GM19467 (cell line): Measurements from ENCODE around the gene PEAK1.

ENCODE experiments used
- ATAC-seq: cut with Tn5 transposase; IDR thresholded peaks from one replicate; pipeline ENCODE4 v1.9.1; 2021; ENCODE audit warnings: mild to moderate bottlenecking, moderate library complexity; ENCODE audit not compliant: unreplicated experiment

The PEAK1 gene

DNA sequence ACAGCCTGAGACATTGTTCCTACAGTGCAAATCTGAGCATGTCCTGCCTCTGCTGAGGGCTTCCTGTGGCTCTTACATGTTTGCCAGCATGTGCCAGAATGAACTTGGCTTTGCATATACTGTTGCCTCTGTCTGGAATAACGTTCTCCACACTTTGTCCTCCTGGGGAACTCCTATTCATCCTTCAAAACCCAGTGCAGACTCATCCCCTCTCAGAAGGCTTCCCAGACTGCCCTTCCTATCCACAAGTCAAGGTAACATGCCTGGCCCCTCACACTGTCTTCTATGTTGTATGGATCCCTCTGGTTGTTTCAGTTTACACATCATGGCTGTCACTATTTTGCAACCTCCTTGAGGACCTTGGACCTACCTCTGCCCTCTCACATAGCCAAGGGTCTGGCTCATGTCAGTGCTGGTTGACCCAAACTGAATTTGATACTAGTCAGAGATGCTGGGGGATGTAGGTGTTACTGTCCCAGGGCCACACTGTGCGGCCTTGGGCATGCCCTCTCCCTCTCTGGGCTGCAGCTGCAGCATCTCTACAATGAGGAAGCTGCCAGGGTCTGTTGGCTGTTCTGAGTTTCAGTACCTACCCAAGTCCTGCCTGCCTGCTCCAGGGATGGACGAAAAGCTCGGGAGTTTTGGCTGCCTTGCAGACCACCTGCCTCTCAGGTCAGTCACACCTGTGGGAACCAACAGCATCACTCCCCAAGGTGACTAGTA is 320.0 kb downstream of the PEAK1 start:
- ATAC-seq = no peak

DNA sequence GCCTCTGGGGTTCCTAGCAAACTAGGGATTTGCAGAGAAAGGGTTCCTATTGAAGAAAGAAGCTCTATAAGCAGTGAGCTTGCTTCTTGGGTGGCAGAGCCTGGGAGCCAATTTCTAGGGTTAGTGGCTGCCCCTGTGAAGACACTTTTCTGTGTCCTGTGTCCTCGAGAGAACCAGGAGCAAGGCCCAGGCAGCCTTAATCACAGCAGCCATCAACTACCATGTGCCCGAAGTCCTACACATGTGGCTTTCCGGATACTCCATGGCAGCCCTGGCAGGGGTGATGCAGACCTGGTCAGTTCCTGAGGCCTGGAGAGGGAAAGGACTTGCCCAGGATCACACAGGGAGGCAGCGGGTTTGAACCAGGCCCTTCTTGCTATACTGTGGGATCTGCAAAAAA is 321.3 kb downstream of the PEAK1 start:
- ATAC-seq = no peak

GRCh38 chr15:77097921-77098320 is 322.0 kb downstream of the PEAK1 start:
- ATAC-seq = no peak

GRCh38 chr15:77097248-77097721 is 322.6 kb downstream of the PEAK1 start:
- no peak for ATAC-seq

- ATAC-seq = no peak
Observed at GRCh38 chr15:77096541-77096940, 323.4 kb downstream of the PEAK1 start.

DNA sequence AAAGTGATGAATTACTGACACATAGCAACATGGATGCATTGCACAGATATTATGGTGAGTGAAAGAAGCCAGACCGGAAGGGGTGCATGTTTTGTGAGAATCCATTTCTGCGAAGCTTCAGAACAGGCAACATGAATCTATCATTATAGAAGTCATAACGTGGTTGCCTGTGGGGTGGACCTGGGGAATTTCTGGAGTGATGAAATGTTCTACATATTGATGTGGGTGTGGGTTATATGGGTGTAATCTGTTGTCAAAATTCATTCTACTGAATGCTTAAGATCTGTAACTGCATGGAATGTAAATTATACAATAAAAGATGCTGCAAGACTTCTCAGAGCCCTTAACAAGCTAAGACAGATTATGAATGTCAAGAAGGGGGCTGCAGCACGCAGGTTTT is 323.8 kb downstream of the PEAK1 start:
- no peak for ATAC-seq

GRCh38 chr15:77094397-77095030 is 325.4 kb downstream of the PEAK1 start:
- ATAC-seq = no peak

GRCh38 chr15:77093436-77093835 is 326.5 kb downstream of the PEAK1 start:
- no peak for ATAC-seq

GRCh38 chr15:77091097-77091496 is 328.8 kb downstream of the PEAK1 start:
- ATAC-seq = no peak

- no peak for ATAC-seq
Observed at GRCh38 chr15:77087213-77087612, 332.7 kb downstream of the PEAK1 start.

DNA sequence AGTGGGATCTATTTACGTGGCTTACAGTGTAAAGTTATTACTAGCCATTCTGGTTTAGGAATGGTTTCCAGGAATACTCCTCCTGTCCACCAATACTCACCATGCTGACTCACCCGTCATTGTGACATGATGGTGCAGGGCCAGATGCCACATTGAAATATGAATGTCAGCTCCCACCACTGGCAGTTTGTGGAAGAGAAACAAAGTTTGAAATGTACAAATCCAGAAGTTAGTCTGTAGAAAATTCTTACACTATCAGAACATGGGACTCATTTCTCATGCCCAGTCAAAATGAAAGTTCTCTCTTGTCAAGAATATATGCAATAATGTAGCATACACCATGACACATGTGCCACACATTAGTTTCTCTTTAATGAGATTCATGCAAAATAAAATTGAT is 334.6 kb downstream of the PEAK1 start:
- ATAC-seq = no peak

DNA sequence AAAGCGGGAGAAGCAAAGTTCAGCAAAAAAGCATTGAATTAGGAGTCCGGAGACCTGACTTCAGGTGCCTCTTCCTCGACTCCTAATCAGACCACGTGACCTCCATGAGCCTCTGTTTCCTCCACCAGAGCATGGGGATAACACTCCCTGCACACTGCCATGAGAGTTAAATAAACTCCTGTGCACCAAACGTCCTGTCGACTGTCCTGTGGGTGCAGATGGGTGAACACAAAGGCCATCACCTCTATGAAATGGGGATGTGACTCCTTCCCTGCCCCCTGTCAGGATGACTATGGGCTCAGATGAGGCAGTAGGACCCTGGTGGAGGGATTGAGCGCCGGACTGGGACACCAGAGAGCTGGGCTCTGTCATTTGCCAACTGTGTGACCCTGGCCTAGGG is 335.5 kb downstream of the PEAK1 start:
- no peak for ATAC-seq

- ATAC-seq = peak; percentile 82
Observed at GRCh38 chr15:77083381-77084160, 336.3 kb downstream of the PEAK1 start.

DNA sequence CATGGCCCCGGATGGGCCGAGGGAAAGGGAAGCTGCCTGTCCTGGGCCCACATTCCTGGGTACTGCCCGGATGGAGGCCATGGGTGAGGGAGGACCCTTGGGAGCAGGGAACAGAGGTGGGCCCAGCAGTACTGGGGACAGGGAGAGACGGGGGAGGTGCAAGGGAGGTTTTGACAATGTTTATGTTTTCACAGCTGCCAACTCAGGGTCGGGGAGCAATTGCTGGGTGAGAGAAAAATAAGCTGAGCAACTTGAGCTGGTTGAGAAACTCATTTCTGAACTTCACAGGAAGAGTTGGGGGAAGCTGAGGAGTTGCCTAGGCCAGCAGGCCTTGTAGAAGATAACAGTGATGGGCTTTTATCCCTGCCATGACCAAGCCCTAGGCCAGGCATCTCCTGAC is 337.9 kb downstream of the PEAK1 start:
- no peak for ATAC-seq

- ATAC-seq = no peak
Observed at GRCh38 chr15:77076323-77076915, 343.5 kb downstream of the PEAK1 start.

- no peak for ATAC-seq
Observed at GRCh38 chr15:77075528-77075927, 344.4 kb downstream of the PEAK1 start.

- ATAC-seq = no peak
Observed at GRCh38 chr15:77074350-77074749, 345.6 kb downstream of the PEAK1 start.

DNA sequence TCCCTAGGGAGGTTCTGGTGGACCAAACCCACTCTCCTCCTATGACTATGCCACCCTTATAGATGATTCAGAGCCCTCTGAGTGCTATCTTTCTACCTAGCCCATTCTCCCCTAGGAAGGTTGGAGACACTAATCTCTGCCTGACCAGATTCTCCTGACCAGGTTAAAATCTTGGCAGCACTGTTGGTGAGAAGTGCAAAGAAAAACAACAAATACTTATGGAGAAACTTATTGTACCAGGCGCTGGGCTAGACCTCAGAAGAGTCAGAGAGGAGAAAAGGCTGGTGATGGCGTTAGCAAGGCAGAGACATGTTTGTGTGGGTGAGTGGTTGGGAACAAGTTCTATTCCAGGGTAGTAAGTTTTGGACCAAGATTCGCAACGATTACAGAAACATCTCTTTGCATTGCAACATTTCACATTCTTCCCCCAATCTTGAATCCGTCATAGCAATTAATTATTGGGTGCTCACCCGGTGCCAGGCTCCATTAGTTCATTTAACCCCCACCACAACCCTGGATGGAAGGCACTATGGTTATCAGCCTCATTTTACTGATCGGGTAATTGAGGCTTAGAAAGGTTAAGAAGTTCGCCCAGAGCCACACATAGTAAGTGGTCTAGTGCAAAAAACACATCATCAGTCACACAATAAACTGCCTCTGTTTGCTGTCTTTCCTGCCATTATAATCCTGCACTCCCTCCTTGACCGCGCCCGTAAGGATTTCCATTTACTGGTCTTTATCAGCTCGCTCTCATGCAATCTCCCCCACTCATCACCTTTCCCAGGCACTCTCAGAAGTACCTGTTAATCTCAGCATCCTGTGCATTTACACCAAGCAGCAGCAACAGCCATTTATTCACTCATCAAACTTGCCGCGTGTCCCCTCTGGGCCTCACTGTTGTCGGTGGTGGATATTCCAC is 348.3 kb downstream of the PEAK1 start:
- peak; percentile 2 for ATAC-seq

DNA sequence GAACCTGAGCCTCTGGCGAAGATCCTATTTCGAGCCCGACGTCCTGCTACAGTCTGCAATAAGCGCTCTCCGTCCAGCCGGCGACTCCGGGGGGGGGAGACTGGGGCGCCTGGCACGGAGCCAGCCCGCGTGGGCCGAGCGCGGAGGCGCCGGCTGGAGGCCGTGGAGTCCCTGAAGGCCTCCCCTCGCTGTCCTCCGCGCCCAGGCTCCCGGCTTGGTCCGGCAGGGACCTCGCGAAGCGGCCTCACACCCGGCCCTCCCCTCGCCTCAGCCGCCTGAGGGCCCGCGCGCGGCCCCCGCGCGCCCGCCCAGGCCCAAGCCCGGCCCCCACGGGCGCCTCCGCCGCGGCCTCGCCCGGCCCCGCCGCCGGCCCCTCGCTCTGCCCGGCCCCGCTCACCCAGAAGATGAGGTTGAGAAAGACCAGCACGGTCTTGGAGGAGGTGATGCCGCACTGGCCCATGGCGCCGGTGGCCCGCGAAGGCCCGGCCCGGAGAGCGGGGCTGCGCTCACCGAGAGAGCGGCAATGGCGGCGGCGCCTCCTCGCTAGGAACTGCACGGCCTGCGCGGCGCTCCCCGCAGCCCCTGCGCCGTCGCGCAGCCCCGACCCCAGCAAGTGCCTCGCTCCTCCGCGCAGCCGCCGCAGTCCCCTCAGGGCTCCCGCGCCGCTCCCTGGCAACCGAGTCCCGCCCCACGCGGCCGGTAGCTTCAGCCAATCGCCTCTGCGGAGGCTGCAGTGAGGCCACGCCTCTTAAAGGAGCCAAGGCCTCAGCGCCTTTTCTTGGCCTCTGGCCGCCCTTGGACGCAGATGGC is 349.2 kb downstream of the PEAK1 start, which contains the start of gene TSPAN3:
Gene TSPAN3 (minus strand): TSS at position 615 of the 810 bp plus-strand sequence. CDS start 155 bp downstream, at position 460.
- ATAC-seq = peak; percentile 85

GRCh38 chr15:77070180-77070494 is 349.8 kb downstream of the PEAK1 start:
- no peak for ATAC-seq
